ENCODE results near the gene RWDD2A. TPM values are rescaled to one million over a fixed set of nuclear protein-coding genes. Genes with fewer than 3 reads are reported as not detected.

Gene RWDD2A
- total and polyA plus RNA-seq, 4 donors = 1.9 to 5.5 (median 2.3) TPM

GRCh38 chr6:83192456-83192855, 701 bp upstream of the RWDD2A start:
- no peak for DNase-seq (ENCODE audit: low spot score)
- Histone ChIP-seq H3K4me1 (ENCODE audit: control insufficient read depth in 4 of 4, insufficient read depth in 4 of 4, low read length in 3 of 4) (peaks cover 15 to 26% (median 19%) of the 10 kb centered on the region in 4 donors), H3K4me3 (ENCODE audit: low read depth in 1 of 3, low read length in 3 of 3) (peak overlapping the region; percentile 93 to 99 (median 98)), H3K9me3 (ENCODE audit: control insufficient read depth in 4 of 4, low read length in 3 of 4) (no peaks in the 10 kb centered on the region), H3K27me3 (ENCODE audit: control insufficient read depth in 4 of 4, insufficient read depth in 4 of 4, low read length in 3 of 4) (no peaks in the 10 kb centered on the region), H3K36me3 (ENCODE audit: control insufficient read depth in 4 of 4, insufficient read depth in 3 of 4, low read depth in 1 of 4, low read length in 3 of 4) (peaks cover 2 to 27% (median 15%) of the 10 kb centered on the region in 4 donors), H3K27ac (ENCODE audit: low read depth in 1 of 2, low read length in 2 of 2) (peak overlapping the region; percentile 81 to 95), H3K9ac (ENCODE audit: low read depth in 1 of 2, low read length in 2 of 2) (peak overlapping the region; percentile 82 to 94)
- TF ChIP-seq TAF1 (conservative IDR thresholded peaks at IDR 0.05) (no peak), YY1 (IDR thresholded peaks at IDR 0.05) (no peak), HNF4A (conservative IDR thresholded peaks at IDR 0.05) (no peak), NR2F2 (IDR thresholded peaks at IDR 0.05) (no peak), EGR1 (IDR thresholded peaks at IDR 0.05; ENCODE audit: low read depth in 2 of 2) (no peak)
- 2% methylated on average over 4 of the region's 4 CpGs for WGBS

GRCh38 chr6:83193747-83194566, 800 bp downstream of the RWDD2A start:
- H3K9ac ChIP-seq (ENCODE audit: low read depth in 1 of 2, low read length in 2 of 2) = peak overlapping the region; percentile 34 to 49
- no peaks in the 10 kb centered on the region for H3K9me3 ChIP-seq (ENCODE audit: control insufficient read depth in 4 of 4, low read length in 3 of 4)
- WGBS = 3% methylated on average over 44 of the region's 44 CpGs
- H3K27ac ChIP-seq (ENCODE audit: low read depth in 1 of 2, low read length in 2 of 2) = peak overlapping the region; percentile 81 to 95
- DNase-seq (ENCODE audit: low spot score) = peak; percentile 52
- peaks cover 3 to 20% (median 13%) of the 10 kb centered on the region in 4 donors for H3K36me3 ChIP-seq (ENCODE audit: control insufficient read depth in 4 of 4, insufficient read depth in 3 of 4, low read depth in 1 of 4, low read length in 3 of 4)
- no peak for TF ChIP-seq GABPA (IDR thresholded peaks at IDR 0.05 in 1 of 2, conservative IDR thresholded peaks at IDR 0.05 in 1 of 2)
- TF ChIP-seq HNF4G (IDR thresholded peaks at IDR 0.05) = no peak
- TF ChIP-seq FOXA2 (IDR thresholded peaks at IDR 0.05) = no peak
- TF ChIP-seq RAD21 (IDR thresholded peaks at IDR 0.05) = no peak
- peak; percentile 8 for TF ChIP-seq YY1 (IDR thresholded peaks at IDR 0.05)
- TF ChIP-seq ZBTB33 (IDR thresholded peaks at IDR 0.05) = no peak
- no peak for TF ChIP-seq ATF3 (IDR thresholded peaks at IDR 0.05)
- no peak for TF ChIP-seq JUND (IDR thresholded peaks at IDR 0.05)
- peaks cover 15 to 26% (median 19%) of the 10 kb centered on the region in 4 donors for H3K4me1 ChIP-seq (ENCODE audit: control insufficient read depth in 4 of 4, insufficient read depth in 4 of 4, low read length in 3 of 4)
- no peaks in the 10 kb centered on the region for H3K27me3 ChIP-seq (ENCODE audit: control insufficient read depth in 4 of 4, insufficient read depth in 4 of 4, low read length in 3 of 4)
- peak overlapping the region; percentile 93 to 99 (median 98) for H3K4me3 ChIP-seq (ENCODE audit: low read depth in 1 of 3, low read length in 3 of 3)

GRCh38 chr6:83198486-83199172, 5.5 kb downstream of the RWDD2A start:
- DNase-seq (ENCODE audit: low spot score) = no peak
- WGBS = 92% methylated on average over 4 of the region's 4 CpGs
- Histone ChIP-seq H3K27me3 (ENCODE audit: control insufficient read depth in 4 of 4, insufficient read depth in 4 of 4, low read length in 3 of 4) (no peaks in the 10 kb centered on the region), H3K36me3 (ENCODE audit: control insufficient read depth in 4 of 4, insufficient read depth in 3 of 4, low read depth in 1 of 4, low read length in 3 of 4) (peaks cover 3 to 16% (median 10%) of the 10 kb centered on the region in 4 donors), H3K9me3 (ENCODE audit: control insufficient read depth in 4 of 4, low read length in 3 of 4) (no peaks in the 10 kb centered on the region), H3K4me1 (ENCODE audit: control insufficient read depth in 4 of 4, insufficient read depth in 4 of 4, low read length in 3 of 4) (peaks cover 3 to 8% (median 5%) of the 10 kb centered on the region in 4 donors), H3K27ac (ENCODE audit: low read depth in 1 of 2, low read length in 2 of 2) (no peak overlapping the region), H3K9ac (ENCODE audit: low read depth in 1 of 2, low read length in 2 of 2) (no peak overlapping the region), H3K4me3 (ENCODE audit: low read depth in 1 of 3, low read length in 3 of 3) (no peak overlapping the region)
- TF ChIP-seq RAD21 (IDR thresholded peaks at IDR 0.05) (no peak), NR2F2 (IDR thresholded peaks at IDR 0.05) (no peak), FOXA1 (IDR thresholded peaks at IDR 0.05) (no peak)
